ENCODE measurements around the gene JAKMIP2. TPM values are rescaled to one million over a fixed set of nuclear protein-coding genes. Genes with fewer than 3 reads are reported as not detected.

JAKMIP2 gene
- total RNA-seq, 1 experiment from 2014 or later, result not detected

GRCh38 chr5:147686421-147686820, 96.1 kb downstream of the JAKMIP2 start:
- Histone ChIP-seq H3K36me3 (ENCODE audit: control insufficient read depth, insufficient read depth, low read length) (no peaks in the 10 kb centered on the region), H3K4me3 (ENCODE audit: low read depth in 2 of 2, low read length in 2 of 2) (no peak overlapping the region), H3K9me3 (ENCODE audit: control insufficient read depth, insufficient read depth, low read depth, low read length) (no peaks in the 10 kb centered on the region), H3K4me1 (ENCODE audit: control insufficient read depth, insufficient read depth, low read length) (no peaks in the 10 kb centered on the region), H3K27me3 (ENCODE audit: control insufficient read depth, insufficient read depth, low read length) (no peaks in the 10 kb centered on the region), H3K27ac (ENCODE audit: low read length) (no peak overlapping the region)
- DNase-seq (ENCODE audit: low read depth, low spot score), result no peak
- BruUV-seq (replicated peaks), result no TSS peak
- intact Hi-C loops (cut with micrococcal nuclease; ENCODE audit: unreplicated experiment), result no loop called here
- TF ChIP-seq SIN3A (IDR thresholded peaks at IDR 0.05; ENCODE audit: borderline replicate concordance, insufficient read depth, low read depth, low read length), result no peak
- no peak for TF ChIP-seq POLR2AphosphoS5 (IDR thresholded peaks at IDR 0.05; ENCODE audit: low read depth, low read length)
- TF ChIP-seq TCF7L2 (IDR thresholded peaks at IDR 0.05; ENCODE audit: low read depth, low read length), result no peak
- no peak for TF ChIP-seq CTCF (IDR thresholded peaks at IDR 0.05)
- ATAC-seq, result no peak
- in situ Hi-C loops (cut with HindIII; ENCODE audit: low pct_unique_long_range_greater_than_20kb, low sequenced_read_pairs), result no loop called here
- POLR2A ChIA-PET, result no interaction called here
- CTCF ChIA-PET, result no interaction called here

- TF ChIP-seq TCF7L2 (IDR thresholded peaks at IDR 0.05; ENCODE audit: low read depth, low read length) (no peak), POLR2AphosphoS5 (IDR thresholded peaks at IDR 0.05; ENCODE audit: low read depth, low read length) (no peak), SIN3A (IDR thresholded peaks at IDR 0.05; ENCODE audit: borderline replicate concordance, insufficient read depth, low read depth, low read length) (no peak), REST (IDR thresholded peaks at IDR 0.05; ENCODE audit: insufficient read depth in 1 of 2, low read depth in 2 of 2, low read length in 1 of 2) (no peak), CTCF (IDR thresholded peaks at IDR 0.05) (no peak)
- no peaks in the 10 kb centered on the region for H3K36me3 ChIP-seq (ENCODE audit: control insufficient read depth, insufficient read depth, low read length)
- H3K27me3 ChIP-seq (ENCODE audit: control insufficient read depth, insufficient read depth, low read length), result no peaks in the 10 kb centered on the region
- DNase-seq (ENCODE audit: low read depth, low spot score) (no peak), ATAC-seq (no peak)
- ChIA-PET CTCF (no interaction called here), POLR2A (no interaction called here)
- no peak overlapping the region for H3K27ac ChIP-seq (ENCODE audit: low read length)
- H3K9me3 ChIP-seq (ENCODE audit: control insufficient read depth, insufficient read depth, low read depth, low read length), result no peaks in the 10 kb centered on the region
- no TSS peak for BruUV-seq (replicated peaks)
- intact Hi-C loops (cut with micrococcal nuclease; ENCODE audit: unreplicated experiment), result no loop called here
- in situ Hi-C loops (cut with HindIII; ENCODE audit: low pct_unique_long_range_greater_than_20kb, low sequenced_read_pairs), result no loop called here
- no peaks in the 10 kb centered on the region for H3K4me1 ChIP-seq (ENCODE audit: control insufficient read depth, insufficient read depth, low read length)
- no peak overlapping the region for H3K4me3 ChIP-seq (ENCODE audit: low read depth in 2 of 2, low read length in 2 of 2)
Measured at GRCh38 chr5:147685993-147686392, 96.5 kb downstream of the JAKMIP2 start.

Data from Panc1 (cell line).